Stimulated activated CD4-positive, alpha-beta T cell treated with anti-CD3 and anti-CD28 coated beads, Interleukin-12 subunit alpha, Interleukin-12 subunit beta, amount 100 ng/mL, for 4 hours (primary cell): ENCODE data around the gene PCDH1.

Source experiments
- DNase-seq: peaks from one replicate; pipeline ENCODE4 v3.0.0-alpha.2; 2020

The PCDH1 gene

DNA sequence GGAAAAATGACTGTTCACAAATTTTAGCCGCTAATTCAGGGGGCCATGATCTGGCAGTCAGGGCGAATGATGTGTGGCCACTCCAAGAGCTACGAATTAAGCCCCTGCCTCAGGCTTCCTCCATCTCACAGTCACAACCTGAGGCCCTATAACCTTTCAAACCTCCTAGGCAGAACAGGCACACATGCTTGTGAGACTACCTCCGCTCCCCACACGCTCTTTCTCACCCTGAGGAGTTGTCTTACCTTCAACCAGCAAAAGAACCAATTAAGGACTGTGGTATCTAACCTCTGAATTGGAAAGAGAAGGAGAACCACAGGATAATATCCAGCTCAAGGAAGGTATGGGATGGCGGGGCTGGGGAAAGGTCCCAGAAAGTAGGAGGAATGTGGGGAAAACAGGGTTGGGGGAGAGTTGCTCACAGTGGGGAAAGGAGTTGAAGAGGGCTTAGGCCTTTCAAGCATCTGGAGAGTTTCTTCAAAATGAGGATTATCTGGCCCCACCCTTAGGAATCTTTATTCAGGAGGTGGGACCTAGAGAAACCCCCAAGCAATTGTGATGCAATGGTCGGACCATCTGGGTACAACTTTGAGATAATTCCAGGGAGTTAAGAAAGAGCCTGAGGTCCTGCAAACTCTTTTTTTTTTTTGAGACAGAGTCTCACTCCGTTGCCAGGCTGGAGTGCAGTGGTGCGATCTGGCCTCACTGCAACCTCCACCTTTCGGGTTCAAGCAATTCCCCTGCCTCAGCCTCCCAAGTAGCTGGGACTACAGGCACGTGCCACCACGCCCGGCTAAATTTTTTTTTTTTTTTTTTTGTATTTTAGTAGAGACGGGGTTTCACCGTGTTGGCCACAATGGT is 5.5 kb downstream of the PCDH1 start:
- DNase-seq = no peak

DNA sequence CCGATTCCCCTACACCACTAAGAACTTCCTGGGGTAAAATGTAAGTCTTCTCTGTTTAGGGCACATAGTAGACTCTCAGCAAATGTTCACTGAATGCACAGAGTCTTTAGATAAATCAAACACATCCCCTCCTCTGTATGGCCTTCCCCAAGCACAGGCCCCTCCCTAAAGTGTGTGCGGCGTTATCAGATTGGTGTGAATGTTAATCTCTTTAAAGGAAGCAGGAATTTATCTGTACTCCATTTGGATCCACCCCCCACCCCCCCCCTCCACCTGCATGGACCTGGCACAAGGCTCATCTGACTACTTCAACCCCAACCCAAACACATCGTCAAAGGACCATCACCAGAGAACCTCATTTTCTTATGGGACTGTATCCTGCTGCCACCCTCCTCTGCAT is 6.3 kb downstream of the PCDH1 start:
- no peak for DNase-seq

DNA sequence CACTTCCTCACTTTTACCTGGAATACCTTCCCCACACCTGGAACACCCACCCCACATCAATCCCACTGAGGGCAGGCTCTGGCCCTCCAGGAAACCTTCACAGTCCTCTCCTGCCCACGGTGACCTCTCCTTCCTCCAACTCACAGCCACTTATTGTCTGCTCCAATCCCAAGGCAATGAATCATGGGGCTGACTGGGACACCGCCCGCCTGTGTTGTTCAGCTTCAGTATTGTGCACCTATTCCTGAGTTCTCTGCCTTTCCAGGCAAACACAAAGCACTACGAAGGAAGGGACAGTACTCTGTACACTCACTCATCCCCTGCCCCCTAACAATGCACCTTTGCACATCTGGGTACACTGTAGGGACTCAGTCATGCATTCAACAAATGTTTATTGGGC is 7.3 kb downstream of the PCDH1 start:
- DNase-seq = no peak

DNA sequence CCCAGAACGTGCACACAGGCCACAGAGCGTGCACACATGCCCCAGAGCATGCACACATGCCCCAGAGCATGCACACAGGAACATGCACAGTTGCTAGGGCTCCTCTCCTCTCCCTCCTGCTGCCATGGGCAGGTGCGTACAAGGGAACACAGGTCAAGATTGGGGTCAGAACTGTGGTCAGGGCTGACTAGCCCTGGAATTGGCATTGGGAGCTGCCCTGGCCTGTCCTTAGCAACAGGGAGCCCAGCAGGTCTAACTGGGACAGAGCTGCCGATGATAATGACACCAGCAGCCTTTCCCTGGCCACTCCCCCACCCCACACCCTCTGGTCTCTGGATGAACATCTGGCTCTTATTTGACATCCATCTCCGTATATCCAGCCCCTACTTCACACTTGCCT is 8.0 kb downstream of the PCDH1 start:
- no peak for DNase-seq

DNA sequence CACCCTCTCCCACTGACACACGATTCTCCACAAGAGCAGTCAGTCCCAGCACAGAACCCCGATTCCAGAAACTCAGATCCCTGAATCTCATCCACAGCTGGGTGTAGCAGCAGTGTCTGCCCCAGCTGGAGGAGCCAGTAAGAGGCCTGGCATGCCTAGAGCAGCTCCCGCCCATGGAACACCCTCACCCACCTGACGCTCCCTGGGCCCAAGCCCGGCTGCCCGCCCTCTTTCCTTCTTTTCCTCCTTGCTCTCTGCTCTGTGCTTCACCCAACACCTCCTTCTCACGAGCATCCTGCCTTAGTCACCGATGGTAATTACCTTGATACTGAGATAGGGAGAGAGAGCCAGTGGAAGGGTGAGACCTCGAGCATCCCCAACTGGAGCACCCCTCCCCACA is 8.7 kb downstream of the PCDH1 start:
- DNase-seq = no peak

DNA sequence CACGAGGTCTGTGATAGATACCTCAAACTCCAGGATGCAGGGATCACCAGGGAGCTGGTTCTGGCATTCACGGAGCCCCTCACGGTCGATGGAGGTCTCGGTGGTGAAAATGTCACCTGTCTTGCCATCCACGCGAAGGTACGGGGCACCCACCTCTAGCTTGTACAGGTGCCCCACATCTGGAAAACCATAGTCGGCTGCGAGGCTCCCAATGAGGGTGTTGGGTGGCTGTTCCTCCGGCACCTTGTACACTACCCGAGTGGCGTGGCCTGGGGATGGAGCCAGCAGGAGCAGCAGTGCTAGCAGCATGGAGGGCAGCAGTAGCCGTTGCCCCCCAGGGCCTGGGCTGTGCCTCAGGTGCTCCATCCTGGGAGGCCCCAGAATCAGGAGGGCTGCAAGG is 9.2 kb downstream of the PCDH1 start:
- DNase-seq = no peak

DNA sequence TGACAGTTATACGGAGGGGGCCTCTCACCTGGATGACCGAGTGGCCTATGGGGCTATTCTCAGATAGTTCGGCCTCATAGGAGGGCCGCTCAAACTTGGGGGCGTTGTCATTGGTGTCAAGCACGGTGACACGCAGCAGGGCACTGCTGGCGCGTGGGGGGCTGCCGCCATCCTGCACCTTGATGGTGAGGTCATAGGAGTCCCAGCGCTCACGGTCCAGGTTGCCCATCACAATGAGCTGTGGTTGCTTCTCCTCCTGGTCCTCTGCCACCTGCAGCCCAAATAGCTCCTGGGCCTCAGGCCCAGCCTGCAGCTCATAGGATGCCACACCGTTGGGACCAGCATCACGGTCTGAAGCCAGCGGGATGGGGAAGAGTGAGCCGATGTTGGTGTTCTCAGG is 9.7 kb downstream of the PCDH1 start:
- no peak for DNase-seq

DNA sequence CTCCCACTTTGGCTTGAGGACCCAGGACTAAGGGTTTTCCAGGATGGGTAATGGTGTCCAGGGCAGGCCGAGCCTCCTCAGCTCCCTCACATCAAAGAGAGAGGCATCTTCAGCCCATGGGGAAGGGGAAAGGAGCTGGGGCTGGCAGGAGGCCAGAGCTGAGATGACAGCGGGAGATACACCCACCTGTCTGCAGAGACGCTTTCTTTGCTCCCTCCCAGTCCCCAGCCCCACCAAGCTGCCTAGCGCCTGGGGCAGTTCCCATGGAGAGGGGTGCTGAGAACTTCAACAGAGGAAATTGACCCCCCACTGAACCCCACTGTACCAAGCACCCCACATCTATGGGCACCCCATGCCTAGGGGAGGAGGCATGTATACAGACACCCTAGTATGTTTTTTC is 10.6 kb downstream of the PCDH1 start:
- DNase-seq = no peak

DNA sequence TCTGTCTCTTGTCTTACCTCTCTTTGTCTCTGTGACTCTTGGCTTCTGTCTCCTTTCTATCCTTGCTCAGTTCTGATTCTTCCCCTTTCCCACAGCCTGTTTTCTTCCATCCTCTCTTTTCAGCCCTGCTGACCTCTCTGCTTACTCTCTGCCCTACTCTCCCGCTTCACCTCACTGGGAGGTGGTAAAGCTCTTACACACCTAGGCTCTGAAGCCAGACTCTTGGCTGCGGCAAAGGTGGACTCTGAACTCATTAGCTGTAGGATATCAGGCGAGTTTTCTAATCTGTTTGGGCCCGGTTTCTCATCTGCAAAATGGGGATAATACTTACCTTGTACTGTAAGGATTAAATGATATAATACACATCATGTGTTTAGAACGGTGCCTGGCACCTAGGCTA is 11.1 kb downstream of the PCDH1 start:
- DNase-seq = no peak

DNA sequence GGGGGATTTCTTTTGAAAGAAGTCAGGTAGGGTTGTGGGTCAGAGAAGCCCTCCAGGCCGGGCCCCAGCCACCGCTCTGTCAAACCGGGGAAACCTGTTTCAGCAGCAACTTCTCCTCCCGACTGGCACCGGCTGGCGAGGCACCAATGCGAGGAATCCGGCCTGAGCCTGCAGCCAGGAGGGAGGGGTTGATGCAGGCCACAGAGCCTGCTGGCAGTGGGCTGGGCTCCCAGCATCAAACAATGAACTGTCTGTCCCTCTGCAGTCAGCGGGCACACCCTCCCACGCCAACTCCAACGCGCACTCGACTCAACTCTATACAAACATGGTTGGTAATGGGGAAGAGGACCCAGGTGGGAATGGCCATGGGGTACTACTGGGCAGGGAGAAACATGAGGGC is 12.1 kb downstream of the PCDH1 start:
- DNase-seq = no peak

DNA sequence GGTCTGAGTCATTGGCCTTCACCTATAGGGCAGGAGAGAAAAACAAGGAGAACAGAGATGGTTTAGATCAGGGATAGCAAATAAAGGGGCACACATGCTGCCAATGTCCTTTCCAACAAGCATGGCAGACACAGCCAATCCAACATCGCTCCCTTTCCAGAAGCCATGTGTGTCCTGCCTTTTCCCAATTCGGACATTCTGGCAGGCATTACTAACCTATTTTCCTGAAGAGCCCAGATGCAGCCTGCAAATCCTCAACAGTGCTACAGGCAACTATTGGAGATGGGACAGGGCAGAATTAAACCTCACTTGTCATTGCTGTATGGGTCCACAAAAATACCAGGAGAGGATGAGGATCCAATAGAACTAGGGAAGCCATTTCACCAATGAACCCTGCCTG is 12.8 kb downstream of the PCDH1 start:
- no peak for DNase-seq

DNA sequence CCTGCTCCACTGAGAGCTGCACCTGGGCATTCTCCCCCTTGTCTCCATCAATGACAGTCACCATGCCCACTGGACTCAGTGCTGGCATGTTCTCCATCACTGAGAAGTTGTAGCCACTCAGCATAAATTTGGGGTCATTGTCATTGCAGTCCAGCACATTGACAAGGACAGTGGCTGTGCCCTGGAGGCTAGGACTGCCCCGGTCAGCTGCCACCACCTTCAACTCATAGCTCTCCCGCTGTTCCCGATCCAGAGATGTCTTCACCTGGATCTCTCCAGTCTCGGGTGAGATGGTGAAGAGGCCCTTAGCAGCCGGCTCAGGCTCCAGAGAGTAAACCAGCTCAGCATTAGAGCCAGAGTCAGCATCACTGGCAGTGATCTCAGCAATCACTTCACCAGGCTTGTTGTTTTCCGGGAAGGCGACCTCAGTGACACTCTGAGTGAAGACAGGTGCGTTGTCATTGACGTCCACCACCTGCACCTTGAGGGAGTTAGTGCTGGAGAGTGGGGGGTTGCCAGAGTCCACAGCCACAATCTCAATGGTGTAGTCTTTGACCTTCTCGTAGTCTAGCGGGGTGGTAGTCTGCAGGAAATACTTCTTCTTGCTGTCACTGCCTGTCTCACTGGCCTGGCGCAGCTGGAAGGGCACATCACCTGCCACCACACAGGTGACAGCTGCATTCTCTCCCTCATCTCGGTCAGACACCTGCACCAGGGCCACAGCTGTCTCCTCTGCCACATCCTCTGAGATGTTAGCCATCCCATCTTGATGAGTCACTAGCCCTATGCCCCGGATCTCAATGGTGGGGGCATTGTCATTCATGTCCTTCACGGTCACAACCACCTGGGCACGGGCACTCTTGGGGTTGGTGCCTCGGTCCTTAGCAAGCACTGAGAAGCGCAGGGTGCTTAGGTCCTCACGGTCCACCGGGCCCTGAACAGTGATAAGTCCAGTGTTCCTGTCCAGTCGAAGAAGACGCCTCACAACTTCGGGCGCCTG is 13.5 kb downstream of the PCDH1 start:
- DNase-seq = no peak

DNA sequence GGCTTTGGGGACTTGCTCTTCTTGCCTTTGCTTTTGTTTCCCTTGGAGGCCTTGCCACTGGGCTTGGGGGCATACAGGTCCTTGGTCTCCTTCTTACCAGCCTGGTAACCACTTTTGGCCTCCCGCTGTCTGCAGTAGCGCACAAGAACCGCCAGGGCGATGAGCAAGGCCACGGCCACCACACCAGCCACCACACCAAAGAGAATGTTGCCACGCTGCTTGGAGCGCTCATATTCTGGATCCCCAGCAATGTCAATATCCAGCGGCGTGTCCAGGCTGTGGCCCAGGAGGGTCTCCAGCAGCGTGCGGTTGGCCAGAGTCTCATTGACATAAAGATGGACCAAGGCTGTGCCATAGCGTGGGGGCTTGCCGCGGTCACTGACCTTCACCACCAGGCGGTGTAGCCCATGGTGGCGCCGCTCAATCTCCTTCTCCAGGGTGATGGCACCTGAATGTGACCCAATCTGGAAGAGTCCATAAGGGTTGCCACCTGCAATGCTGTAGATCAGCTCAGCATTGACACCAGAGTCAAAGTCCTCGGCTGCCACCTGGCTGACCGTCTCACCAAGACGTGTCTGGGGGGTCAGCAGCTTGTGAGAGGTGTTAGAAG is 14.5 kb downstream of the PCDH1 start:
- DNase-seq = no peak

DNA sequence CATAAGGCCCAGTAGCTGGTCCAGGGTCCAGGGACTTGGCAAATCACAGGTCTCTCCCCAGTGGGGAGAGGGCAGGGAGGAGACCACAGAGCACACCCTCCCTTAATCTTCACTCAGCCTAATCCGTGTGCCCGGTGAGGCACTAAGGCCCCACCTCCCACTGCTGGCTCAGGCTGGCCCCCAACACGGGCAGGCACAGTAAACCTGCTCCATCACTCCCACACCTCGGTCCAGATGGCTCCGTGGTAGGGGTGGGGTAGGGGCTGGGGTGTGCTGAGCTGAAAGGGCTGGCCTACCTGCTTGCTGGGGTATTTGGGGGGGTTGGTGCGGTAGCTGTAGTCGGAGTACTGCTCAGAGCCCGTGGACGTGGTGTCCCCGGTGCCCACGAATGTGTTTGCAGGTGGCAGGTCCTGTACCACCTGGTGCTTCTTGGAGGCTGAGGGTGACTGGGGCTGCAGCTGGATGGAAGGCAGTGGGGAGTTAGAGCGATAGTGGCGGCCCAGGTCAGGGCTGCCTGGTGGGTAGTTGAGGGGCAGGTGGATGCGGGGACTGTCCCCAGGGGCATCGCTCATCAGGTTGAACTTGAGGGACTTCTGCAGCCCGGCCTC is 15.2 kb downstream of the PCDH1 start:
- no peak for DNase-seq

DNA sequence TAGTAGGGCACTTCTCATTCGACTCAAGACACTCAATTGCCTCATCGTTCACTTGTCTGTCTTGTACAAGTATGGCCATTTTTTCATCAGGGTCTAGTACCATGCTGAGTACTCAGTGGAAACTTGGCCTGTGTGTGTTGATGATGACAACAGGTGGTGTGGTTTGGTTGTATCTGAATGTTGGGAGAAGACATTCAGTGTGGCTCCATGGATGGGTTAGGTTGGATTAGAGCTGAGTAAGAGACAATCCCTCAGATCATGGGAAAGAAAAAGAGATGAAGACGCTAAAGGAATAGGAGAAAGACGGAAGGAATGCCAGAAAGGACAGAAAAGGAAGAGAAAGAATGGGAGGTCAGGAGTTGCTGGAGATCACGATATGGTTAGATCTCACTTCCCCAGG is 17.0 kb downstream of the PCDH1 start:
- no peak for DNase-seq

DNA sequence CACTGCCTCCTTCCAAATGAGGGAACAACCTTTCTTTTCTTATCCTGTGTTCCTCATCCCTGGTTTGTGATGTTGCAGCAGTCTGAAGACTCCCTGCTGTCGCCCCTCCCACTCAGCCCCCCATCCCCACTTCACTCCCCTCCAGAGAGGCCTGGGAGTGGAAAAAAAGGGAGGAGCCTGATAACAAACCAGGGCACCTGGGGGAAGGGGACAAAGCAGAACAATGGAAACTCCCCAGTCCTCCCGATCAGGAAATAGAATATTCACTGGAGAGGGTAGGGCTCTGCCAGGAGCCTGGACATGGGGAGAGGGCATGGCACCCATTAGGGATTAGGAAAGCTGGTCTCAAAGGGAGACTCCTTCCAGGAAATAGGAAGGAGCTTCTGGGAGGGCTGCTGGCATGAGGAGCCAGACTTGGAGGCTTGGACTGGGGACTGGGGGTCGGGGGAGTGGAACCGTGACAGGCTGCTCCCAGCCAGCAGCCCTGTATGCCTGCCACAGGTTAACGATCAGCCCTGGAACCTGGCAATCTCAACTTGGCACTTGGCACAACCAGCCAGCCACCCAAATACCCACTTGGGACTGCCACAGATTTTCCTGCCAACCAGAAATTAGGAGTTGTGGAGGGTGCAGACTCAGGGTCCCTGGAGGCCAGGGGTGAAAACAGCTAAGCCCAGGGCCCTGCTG is 20.0 kb downstream of the PCDH1 start:
- no peak for DNase-seq

DNA sequence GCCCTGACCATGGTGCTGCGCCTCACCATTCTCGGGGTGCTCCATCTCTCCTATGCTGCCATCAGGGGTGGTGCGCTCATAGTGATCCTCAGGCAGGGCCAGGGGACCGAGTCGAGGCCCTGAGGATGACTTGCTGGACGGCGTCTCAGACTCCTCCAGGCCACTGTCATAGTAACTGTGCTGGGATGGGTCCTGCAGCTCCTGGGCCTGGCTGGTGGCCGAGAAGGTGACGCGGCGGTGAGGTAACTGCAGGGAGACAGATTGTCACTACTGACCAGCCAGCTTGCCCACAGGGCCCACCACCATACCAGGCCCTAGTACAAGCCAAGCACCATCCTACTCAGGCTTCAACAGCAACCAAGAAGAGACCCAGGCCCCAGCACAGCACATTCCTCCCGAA is 21.0 kb downstream of the PCDH1 start:
- DNase-seq = no peak

DNA sequence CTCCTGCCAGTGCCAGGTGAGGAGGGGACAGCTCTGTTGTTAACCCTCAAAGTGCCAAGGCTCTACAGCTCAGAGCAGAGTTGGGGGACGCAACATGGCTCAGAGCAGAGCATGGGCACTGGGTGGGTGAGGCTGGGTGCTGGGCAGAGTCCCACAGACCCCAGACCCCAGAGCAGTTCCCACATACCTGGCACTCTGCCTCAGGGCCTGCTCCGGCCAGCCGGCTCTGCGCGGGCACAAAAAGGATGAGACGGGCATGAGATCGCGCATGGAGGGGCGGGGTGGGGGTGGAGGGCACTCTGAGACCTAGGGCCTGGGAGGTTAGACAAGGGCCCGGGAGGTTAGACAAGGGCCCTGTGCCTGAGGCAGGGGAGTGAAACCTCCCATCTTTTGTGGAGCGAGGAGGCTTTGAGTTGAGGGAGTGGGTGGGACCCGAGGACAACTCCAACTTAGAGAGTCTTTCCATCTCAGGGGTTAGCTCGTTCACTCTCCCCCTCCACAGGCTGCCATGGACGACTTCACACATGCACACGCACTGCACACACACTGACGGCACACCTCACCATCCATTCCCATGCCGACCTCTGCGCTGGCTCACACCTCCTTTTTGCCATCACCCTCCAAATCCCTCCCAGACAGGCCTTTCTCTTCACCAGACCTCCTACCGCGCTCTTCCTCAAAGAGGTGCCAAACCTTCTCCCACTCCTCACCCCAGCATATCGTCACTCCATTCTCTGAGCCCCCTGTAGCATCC is 22.0 kb downstream of the PCDH1 start:
- no peak for DNase-seq

DNA sequence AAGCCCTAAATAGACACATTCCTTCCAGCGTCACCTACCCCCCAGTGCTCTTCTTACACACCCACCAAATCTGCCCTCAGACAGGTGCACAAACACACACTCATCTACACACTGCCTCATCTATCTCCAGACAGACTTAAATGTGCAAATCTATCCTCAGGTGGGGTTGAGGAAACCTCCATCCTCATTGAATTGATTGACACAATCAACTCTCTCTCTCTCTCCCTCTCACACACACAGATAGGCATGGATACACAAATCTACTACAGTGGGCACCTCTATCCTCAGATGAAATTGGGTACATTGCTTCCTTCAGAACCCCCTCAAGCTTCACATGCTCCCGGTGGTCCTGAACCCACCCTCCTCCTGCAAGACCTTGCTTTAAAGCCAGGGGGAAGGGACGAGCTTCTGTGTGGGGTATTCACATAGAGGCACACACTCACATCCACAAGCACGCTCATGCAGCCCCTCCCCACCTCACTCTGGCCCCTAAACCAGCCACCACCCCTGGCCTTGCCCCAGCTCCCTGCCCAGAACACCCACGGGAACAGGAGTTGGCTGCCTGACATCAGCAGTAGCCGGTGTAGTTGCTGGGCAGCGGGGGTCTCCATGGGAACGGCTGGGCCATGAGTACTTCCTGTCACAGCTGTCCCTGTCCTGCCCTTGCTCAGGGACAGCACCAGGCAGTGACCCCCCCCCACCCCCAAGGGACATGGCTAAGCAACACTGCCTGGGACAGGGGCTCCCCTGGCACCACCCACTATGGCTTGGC is 22.8 kb downstream of the PCDH1 start:
- DNase-seq = no peak

DNA sequence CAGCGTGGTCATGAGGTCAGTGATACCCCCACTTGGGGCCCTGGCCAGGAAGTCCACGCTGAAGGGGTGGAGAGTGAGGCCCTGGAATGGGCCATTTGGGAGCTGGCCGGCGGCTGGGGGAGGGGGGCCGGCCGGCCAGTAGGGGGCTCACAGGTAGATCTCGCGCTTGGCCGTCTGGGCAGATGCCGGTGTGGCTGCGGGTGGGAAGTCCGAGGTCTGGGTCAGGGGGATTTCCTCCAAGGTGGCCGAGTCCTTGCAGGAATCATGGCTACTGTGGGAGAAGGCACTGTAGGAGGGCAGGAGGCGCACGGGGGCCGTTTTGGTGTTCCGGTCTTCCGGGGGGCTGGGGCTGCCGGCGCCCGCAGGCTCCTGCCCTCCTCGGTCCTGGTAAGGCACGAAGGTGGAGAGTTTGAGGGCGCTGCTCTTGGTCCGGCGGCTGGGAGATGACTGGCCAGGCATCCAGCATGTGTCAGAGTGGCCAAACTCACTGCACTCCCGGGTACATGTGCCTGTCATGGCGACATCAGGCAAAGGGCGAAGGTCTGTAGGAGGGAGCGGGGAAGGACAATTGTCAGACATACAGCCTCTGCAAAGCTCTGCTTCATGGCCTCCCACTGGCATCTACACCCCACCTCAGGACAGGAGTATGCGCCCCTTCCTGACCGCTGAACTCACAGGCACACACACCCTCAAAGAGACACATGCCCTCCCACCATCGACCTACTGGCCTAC is 24.1 kb downstream of the PCDH1 start:
- DNase-seq = no peak
